NCI-H2029 (cell line): ENCODE data around the gene ZNF230.

ENCODE experiments used
- DNase-seq: peaks from one replicate; lab custom pipeline; 2025; lab: John Stamatoyannopoulos, UW

ZNF230 gene

GRCh38 chr19:44002566-44003460, at the start of gene ZNF230:
Gene ZNF230 (plus strand): TSS chr19:44002957. CDS start chr19:44007079, 4,122 bp downstream.
- DNase-seq, result peak; percentile 96

DNA sequence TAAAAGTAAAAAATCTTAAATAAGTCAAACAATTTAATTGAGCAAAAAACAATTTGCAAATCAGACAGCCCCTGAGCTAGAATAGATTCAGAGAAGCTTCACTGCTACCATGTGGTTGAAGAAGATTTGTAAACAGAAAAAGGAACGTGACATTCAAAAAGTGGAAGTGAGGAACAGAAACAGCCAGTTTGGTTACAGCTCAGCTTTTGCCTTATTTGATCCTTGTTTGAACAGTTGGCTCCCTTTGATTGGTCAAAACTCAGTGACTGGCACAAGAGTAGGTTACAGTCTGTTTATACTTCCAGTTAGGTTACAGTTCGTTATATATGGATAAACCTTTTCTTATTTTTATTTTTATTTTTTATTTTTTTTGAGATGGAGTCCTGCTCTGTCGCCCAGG, 45.9 kb upstream of the ZNF230 start:
- DNase-seq, result no peak

- DNase-seq, result no peak
These were observed 44.9 kb upstream of the ZNF230 start for GRCh38 chr19:43957891-43958290.

- no peak for DNase-seq
These were observed 42.3 kb upstream of the ZNF230 start for GRCh38 chr19:43960411-43960810.

DNA sequence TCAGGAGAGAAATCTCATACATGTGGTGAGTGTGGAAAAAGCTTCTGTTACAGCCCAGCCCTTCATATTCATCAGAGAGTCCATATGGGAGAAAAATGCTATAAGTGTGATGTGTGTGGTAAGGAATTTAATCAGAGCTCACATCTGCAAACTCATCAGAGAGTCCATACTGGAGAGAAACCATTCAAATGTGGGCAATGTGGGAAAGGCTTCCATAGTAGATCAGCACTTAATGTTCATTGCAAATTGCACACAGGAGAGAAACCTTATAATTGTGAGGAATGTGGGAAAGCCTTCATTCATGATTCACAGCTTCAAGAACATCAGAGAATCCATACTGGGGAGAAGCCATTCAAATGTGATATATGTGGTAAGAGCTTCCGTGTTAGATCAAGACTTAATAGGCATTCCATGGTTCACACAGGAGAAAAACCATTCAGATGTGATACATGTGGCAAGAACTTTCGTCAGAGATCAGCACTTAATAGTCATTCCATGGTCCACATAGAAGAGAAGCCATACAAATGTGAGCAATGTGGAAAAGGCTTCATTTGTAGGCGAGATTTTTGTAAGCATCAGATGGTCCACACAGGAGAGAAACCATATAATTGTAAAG, 36.6 kb upstream of the ZNF230 start:
- no peak for DNase-seq

GRCh38 chr19:43976732-43977131, 26.0 kb upstream of the ZNF230 start:
- DNase-seq, result no peak

GRCh38 chr19:43983544-43983911, 19.2 kb upstream of the ZNF230 start:
- no peak for DNase-seq

DNA sequence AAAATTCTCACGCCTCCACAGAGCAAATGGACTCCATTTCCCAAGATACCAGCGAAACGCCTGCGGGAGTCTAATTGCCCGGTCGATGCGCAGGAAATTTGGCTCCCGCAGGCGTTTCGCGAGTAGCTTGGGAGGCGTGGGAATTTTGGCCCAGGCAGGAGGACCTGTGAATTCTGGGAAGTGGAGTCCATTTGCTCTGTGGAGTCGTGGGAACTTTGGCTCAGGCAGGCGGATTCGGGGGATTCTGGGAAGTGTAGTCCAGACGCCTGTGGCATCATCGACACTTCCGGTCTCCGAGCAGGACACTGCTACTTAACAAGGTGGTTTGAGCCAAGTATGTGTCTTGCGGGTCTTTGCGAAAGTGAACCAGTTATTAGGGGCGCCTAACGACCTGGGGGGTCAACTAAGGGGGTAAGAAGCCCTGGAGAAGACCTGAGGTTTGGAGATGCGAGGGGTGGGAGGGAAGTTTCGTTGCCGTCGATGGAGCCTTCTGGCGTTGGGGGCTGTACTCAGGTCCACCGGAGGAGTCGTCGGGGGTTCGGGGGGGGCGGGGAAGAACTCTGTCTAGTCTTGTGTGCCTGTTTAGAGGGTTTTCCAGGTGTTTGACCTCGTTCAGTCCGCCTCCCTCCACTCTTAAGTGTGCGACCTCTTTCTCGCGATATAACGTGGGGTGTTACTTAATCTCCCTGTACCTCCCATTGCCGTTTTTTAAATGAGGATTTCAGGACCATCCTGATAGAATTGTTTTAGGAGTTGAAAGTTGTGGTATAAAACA, 18.7 kb upstream of the ZNF230 start, which contains the start of gene ZNF155:
TSS of gene ZNF155 (plus strand) at position 277 of the 775 bp plus-strand sequence. CDS start 4,356 bp downstream, outside the sequence.
- peak; percentile 96 for DNase-seq

DNA sequence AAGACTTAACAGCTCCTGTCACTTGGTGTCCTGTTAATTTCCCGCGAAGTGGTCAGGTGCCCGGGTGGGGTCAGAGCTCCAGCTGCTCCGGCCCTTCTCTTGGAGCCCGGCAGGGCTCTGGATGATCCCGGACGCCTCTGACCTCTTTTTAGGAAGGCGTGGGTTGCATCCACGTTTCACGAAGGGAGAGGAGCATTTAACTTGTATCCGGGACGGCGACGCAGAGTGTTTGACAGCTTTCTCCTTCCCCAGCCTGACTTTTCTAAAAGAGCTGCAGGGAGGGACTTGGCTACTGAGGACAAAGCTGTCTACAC, 18.1 kb upstream of the ZNF230 start:
- DNase-seq, result no peak

DNA sequence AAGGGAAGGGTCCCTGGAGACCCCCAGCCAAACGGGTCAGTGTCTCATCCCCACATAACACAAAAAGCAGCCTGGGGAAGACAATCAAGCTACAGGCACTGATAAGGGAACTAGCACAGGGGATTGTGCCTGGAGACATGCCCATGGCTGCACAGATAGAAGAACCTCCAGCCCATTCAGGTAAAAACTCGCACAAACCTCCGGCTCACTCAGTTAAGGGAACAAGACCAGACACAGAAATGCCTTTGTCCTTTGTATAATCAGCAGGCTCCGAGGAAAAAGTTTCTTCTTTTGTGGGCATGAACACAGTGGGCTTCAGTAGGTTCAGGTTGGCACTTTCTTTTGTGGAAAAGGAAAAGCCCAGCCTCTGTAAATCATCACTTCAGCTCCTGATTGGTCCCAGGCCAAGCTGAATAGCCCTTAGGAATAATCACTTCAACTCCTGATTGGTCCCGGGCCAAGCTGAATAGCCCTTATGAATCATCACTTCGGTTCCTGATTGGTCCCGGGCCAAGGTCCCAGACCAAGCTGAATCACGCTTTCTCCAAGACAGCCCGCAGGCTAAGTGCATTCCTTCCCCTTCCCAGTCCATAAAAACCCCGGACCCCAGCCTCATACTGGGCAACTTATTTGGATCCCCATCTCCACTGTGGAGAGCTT, 5.0 kb upstream of the ZNF230 start:
- DNase-seq, result no peak

DNA sequence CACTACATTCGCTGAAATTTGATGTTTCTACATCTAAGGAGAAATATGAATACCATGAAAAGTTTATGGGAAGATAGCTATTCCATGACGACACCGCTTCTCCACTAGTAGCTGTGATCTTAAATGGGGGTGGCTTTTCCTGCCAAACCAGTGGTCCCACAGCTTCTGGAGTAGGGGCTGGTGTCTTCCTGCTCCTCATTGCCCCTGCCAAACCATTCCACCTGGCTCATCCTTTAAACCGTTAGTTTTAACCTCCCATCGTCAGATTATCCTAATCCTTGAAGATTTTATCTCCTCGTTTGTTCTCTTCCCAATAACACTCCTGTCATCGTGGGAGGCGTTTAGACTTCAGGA, 568 bp upstream of the ZNF230 start:
- DNase-seq, result no peak

GRCh38 chr19:44003461-44004009, 778 bp downstream of the ZNF230 start:
- DNase-seq, result no peak

DNA sequence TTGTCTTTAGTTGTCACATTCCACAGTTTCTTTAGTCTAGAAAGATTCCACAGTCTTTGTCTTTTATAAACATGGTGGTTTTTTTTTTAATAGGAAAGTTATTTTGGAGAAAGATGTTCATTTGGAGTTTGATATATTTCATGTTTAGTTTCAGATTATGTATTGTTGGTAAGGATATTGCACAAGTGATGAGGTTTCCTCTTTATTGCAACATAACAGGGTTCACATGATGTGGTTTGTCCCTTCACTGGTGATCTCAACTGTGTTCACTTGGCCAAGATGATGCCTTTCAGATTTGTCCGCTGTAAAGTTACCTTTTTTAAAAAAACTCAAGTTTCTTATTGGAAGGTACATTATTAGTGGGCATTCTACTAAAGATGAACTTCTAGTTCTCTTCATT, 3.2 kb downstream of the ZNF230 start:
- no peak for DNase-seq

- DNase-seq, result no peak
These were observed 4.7 kb downstream of the ZNF230 start for GRCh38 chr19:44007473-44007872.

GRCh38 chr19:44010468-44010867, 7.7 kb downstream of the ZNF230 start:
- no peak for DNase-seq

GRCh38 chr19:44019498-44019897, 16.7 kb downstream of the ZNF230 start:
- DNase-seq, result no peak

GRCh38 chr19:44021221-44021620, 18.5 kb downstream of the ZNF230 start:
- no peak for DNase-seq

DNA sequence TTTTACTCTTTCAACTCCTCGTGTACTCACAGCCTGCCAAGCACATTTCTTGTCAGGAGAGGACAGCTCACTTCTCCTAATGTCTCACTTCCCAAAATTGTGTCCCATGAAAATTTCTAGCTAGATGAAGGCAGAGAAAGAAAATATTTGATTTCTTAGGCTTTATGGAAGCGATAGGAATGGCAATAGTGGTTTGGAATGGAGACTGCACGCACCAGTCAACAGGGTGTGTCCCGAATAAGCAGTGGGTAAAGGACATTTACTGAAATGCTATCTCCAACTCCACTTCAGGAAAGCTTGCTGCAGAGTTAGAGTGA, 22.1 kb downstream of the ZNF230 start:
- no peak for DNase-seq

DNA sequence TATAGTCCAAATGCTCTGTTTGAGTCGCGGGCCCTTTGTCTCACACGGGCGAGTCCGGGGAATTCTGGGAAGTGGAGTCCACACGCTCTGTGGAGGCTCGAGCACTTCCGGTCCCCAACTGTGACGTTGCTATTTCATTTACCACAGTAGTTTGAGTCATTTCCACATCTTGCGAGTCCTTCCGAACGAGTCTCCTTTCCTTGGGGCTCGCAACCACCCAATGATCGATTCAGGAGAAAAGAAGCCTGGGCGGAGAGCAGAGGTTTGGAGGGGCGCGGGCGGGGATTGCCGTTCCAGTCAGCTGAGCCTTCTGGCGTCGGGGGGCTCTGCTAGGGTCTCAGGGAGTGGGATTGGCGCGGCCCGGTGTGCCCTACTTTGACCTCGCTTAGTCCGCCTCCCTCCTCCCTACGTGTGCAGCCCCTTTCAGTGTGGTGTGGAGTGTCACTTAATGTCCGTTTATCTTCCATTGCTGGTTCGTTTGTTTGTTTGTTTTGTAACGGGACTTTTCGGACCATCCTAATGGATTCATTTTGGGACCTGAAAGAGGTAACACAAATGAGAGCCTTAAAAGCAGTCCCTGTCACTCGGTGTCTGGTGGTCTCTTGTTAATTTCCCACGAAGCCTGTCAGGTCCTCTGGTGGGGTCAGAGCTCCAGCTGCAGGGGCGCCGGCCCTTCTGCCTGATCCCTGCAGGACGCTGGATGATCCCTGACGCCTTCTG, 22.6 kb downstream of the ZNF230 start, which contains the start of gene ZNF222:
TSS of gene ZNF222 (plus strand) at position 163 of the 720 bp plus-strand sequence. CDS start at position 221, 58 bp downstream.
- peak; percentile 59 for DNase-seq

DNA sequence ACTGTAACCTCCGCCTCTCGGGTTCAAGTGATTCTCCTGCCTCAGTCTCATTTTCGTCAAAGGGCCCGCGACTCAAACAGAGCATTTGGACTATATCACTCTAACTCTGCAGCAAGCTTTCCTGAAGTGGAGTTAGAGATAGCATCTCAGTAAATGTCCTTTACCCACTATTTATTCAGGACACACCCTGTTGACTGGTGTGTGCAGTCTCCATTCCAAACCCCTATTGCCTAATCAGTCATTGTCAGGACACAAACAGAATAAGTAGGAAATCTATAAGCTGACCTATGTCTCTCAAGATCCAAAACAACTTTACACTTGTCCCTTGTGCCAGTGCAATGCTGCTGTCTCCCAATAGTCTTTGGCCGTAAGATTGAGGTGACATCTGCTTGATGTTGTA, 23.9 kb downstream of the ZNF230 start:
- no peak for DNase-seq

- no peak for DNase-seq
These were observed 29.3 kb downstream of the ZNF230 start for GRCh38 chr19:44032001-44032610.
